ENCODE data around the gene CHAD. TPM values are rescaled to one million over a fixed set of nuclear protein-coding genes. Genes with fewer than 3 reads are reported as not detected.

CHAD gene, protein sequence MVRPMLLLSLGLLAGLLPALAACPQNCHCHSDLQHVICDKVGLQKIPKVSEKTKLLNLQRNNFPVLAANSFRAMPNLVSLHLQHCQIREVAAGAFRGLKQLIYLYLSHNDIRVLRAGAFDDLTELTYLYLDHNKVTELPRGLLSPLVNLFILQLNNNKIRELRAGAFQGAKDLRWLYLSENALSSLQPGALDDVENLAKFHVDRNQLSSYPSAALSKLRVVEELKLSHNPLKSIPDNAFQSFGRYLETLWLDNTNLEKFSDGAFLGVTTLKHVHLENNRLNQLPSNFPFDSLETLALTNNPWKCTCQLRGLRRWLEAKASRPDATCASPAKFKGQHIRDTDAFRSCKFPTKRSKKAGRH
- total RNA-seq (10 to 100 TPM in 2 of 9 donors, 1 to 10 TPM in 7; 1.7 to 26.6 (median 5.7) TPM), polyA plus RNA-seq (10 to 100 TPM in 2 of 3 donors, 1 to 10 TPM in 1; 7.2 to 11.1 (median 10.9) TPM)
- long read RNA-seq, donor 1, transcript CHAD-203 (4 exons, 1,789 nt) = major isoform, 13 of 16 reads
- long read RNA-seq, donor 1, partial matches to known transcripts = 0 of 16 reads
- long read RNA-seq, donor 1, other reads (novel, unspliced or antisense) = 0 of 16 reads
- long read RNA-seq, donor 2, transcript CHAD-203 (4 exons, 1,789 nt) = major isoform, 9 of 11 reads
- long read RNA-seq, donor 2, partial matches to known transcripts = 0 of 11 reads
- long read RNA-seq, donor 2, other reads (novel, unspliced or antisense) = 0 of 11 reads
- long read RNA-seq, donor 3, transcript CHAD-203 (4 exons, 1,789 nt) = major isoform, 6 of 13 reads
- long read RNA-seq, donor 3, partial matches to known transcripts = 5 of 13 reads
- long read RNA-seq, donor 3, other reads (novel, unspliced or antisense) = 0 of 13 reads
- long read RNA-seq, donor 4, transcript CHAD-203 (4 exons, 1,789 nt) = major isoform, 12 of 12 reads
- long read RNA-seq, donor 4, partial matches to known transcripts = 0 of 12 reads
- long read RNA-seq, donor 4, other reads (novel, unspliced or antisense) = 0 of 12 reads
- long read RNA-seq, donor 5, transcript CHAD-203 (4 exons, 1,789 nt) = major isoform, 32 of 52 reads
- long read RNA-seq, donor 5, partial matches to known transcripts = 2 of 52 reads
- long read RNA-seq, donor 5, other reads (novel, unspliced or antisense) = 15 of 52 reads
- long read RNA-seq, donor 6, transcript CHAD-203 (4 exons, 1,789 nt) = major isoform, 5 of 8 reads
- long read RNA-seq, donor 6, partial matches to known transcripts = 0 of 8 reads
- long read RNA-seq, donor 6, other reads (novel, unspliced or antisense) = 2 of 8 reads
- long read RNA-seq, donor 7, partial matches to known transcripts = 0 of 3 reads
- long read RNA-seq, donor 7, other reads (novel, unspliced or antisense) = 0 of 3 reads
- long read RNA-seq, donor 8, transcript CHAD-203 (4 exons, 1,789 nt) = major isoform, 9 of 9 reads
- long read RNA-seq, donor 8, partial matches to known transcripts = 0 of 9 reads
- long read RNA-seq, donor 8, other reads (novel, unspliced or antisense) = 0 of 9 reads
- long read RNA-seq, donor 9, transcript CHAD-203 (4 exons, 1,789 nt) = major isoform, 10 of 11 reads
- long read RNA-seq, donor 9, partial matches to known transcripts = 0 of 11 reads
- long read RNA-seq, donor 9, other reads (novel, unspliced or antisense) = 0 of 11 reads
- long read RNA-seq, donor 10, partial matches to known transcripts = 0 of 1 reads
- long read RNA-seq, donor 10, other reads (novel, unspliced or antisense) = 0 of 1 reads

DNA sequence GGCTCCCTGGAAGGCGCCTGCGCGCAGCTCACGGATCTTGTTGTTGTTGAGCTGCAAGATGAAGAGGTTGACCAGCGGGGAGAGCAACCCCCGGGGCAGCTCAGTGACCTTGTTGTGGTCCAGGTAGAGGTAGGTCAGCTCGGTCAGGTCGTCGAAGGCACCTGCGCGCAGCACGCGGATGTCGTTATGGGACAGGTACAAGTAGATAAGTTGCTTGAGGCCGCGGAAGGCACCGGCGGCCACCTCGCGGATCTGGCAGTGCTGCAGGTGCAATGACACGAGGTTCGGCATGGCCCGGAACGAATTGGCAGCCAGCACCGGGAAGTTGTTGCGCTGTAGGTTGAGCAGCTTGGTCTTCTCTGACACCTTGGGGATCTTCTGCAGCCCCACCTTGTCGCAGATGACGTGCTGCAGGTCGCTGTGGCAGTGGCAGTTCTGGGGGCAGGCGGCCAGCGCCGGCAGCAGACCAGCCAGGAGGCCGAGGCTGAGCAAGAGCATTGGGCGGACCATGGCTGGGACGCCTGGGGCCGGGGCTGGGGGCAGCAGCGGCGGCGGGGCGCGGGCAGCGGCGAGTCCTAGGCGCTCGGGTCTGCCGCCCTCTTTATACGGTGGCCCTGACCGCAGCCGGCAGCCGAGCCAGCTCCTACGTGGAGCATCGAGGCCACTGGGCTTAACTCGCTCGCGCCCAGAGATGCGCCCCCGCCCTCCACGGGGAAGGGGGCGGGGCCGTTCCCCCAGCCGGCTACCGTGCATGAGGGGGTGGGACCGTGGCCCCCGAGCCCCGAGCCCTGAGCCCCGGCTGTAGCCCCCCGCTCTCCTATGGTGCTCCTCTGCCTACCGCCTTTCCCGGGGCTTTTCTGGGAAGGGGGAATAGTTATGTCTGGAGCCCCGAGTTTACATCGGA is at the start of gene CHAD:
Gene CHAD, minus strand, starts transcription at position 577 of the 904 bp plus-strand sequence. Its CDS starts 67 bp downstream, at position 510.
- Histone ChIP-seq H3K27ac (peak within 1 kb of the TSS in 3 of 5 donors; percentile 26 to 73 (median 60)), H3K4me3 (peak within 1 kb of the TSS in 1 of 4 donors; percentile 28), H3K36me3 (replicated peaks in 1 of 2) (peaks cover 0 to 17% of the 10 kb centered on the region in 2 donors), H3K4me1 (replicated peaks in 1 of 2) (peaks cover 22% of the 10 kb centered on the region in 2 donors), H3K27me3 (no peaks in the 10 kb centered on the region), H3K9me3 (replicated peaks in 1 of 3) (no peaks in the 10 kb centered on the region)
- intact Hi-C loops (cut with DNase I) = no loop called here
- no peak for TF ChIP-seq CTCF (IDR thresholded peaks at IDR 0.05)
- TF ChIP-seq POLR2A (IDR thresholded peaks at IDR 0.05) = no peak
- peak in 3 of 7 donors; percentile 49 to 61 (median 57) for DNase-seq
- WGBS, 4 donors = 21 to 83% (median 29%) methylated on average over 16 to 71 of the region's 71 CpGs

GRCh38 chr17:50517504-50518383 is 49.1 kb upstream of the CHAD start:
- Histone ChIP-seq H3K27me3 (no peaks in the 10 kb centered on the region), H3K4me3 (no peak overlapping the region), H3K4me1 (replicated peaks in 1 of 2) (peaks cover 24 to 28% of the 10 kb centered on the region in 2 donors), H3K27ac (peak overlapping the region in 1 of 5 donors; percentile 28), H3K36me3 (replicated peaks in 1 of 2) (no peaks in the 10 kb centered on the region), H3K9me3 (replicated peaks in 1 of 3) (no peaks in the 10 kb centered on the region)
- DNase-seq = no peak
- WGBS, 4 donors = 85 to 93% (median 89%) methylated on average over 8 of the region's 8 CpGs
- no peak for TF ChIP-seq CTCF (IDR thresholded peaks at IDR 0.05)
- TF ChIP-seq POLR2A (IDR thresholded peaks at IDR 0.05) = no peak
- intact Hi-C loops (cut with DNase I) = no loop called here

All from adrenal gland (tissue), 19 donors.